ENCODE data around the gene CIP2A. TPM values are rescaled to one million over a fixed set of nuclear protein-coding genes. Genes with fewer than 3 reads are reported as not detected.

The CIP2A gene
- total RNA-seq, 1 donor from 2014 or later: 21.0 TPM

DNA sequence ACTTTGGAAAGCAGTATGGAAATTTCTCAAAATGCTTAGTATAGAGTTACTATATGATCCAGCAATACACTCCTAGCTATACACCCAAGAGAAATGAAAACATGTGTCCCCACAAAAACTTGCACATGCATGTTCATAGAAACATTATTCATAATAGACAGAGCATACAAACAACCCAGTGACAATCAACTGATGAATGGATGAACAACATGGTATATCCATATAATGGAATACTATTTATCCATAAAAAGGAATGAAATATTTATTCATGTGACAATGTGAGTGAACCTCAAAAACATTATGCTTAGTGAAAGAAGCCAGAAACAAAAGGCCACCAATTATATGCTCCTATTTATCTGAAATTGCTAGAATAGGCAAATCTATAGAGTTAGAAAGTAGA is 85.5 kb downstream of the CIP2A start:
- Mint-ChIP-seq H3K4me3 (ENCODE audit: low read depth) (no peak overlapping the region), H3K27ac (no peak overlapping the region), H3K9me3 (ENCODE audit: low read depth) (no peaks in the 10 kb centered on the region), H3K27me3 (no peaks in the 10 kb centered on the region), H3K4me1 (ENCODE audit: low read depth) (no peaks in the 10 kb centered on the region), H3K36me3 (ENCODE audit: insufficient read depth) (no peaks in the 10 kb centered on the region)
- no peak for TF ChIP-seq CTCF (IDR thresholded peaks at IDR 0.05; ENCODE audit: unreplicated experiment)
- DNase-seq (ENCODE audit: low spot score, unreplicated experiment): no peak

DNA sequence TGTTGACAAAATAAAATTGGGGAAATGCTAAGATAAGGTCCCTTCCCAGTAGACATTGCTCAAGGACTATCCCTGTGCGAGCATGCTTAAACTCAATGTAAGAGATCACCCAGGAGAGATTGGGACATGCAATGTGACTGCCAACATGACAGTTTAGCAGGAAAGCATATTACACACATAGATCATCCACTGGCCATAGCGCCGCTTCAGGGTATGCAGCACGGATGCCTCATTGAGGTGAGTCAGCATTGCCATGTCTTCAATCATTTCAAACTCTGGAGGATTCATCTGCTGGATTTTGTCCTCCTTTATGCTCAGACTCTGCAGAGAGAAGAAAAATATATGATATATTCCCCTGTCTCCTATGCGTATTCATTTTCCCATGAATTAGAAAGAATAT is 87.7 kb downstream of the CIP2A start:
- Mint-ChIP-seq H3K36me3 (ENCODE audit: insufficient read depth) (no peaks in the 10 kb centered on the region), H3K4me3 (ENCODE audit: low read depth) (no peak overlapping the region), H3K9me3 (ENCODE audit: low read depth) (no peaks in the 10 kb centered on the region), H3K4me1 (ENCODE audit: low read depth) (no peaks in the 10 kb centered on the region), H3K27ac (no peak overlapping the region), H3K27me3 (no peaks in the 10 kb centered on the region)
- no peak for DNase-seq (ENCODE audit: low spot score, unreplicated experiment)
- TF ChIP-seq CTCF (IDR thresholded peaks at IDR 0.05; ENCODE audit: unreplicated experiment): no peak

- no peak for DNase-seq (ENCODE audit: low spot score, unreplicated experiment)
- no peaks in the 10 kb centered on the region for H3K27me3 Mint-ChIP-seq
- no peak overlapping the region for H3K4me3 Mint-ChIP-seq (ENCODE audit: low read depth)
- no peaks in the 10 kb centered on the region for H3K36me3 Mint-ChIP-seq (ENCODE audit: insufficient read depth)
- H3K9me3 Mint-ChIP-seq (ENCODE audit: low read depth): no peaks in the 10 kb centered on the region
- no peak for TF ChIP-seq CTCF (IDR thresholded peaks at IDR 0.05; ENCODE audit: unreplicated experiment)
- H3K4me1 Mint-ChIP-seq (ENCODE audit: low read depth): no peaks in the 10 kb centered on the region
- H3K27ac Mint-ChIP-seq: no peak overlapping the region
Observed at GRCh38 chr3:108500728-108501127, 88.5 kb downstream of the CIP2A start.

Other genes starting within 250 kb of the CIP2A start
- gene MYH15, start 78.8 kb downstream of the CIP2A start, total RNA-seq: 0.91 and 0.96 TPM in 2 replicates
- 33.4 and 33.6 TPM in 2 replicates for gene DZIP3, start 284 bp upstream of the CIP2A start, total RNA-seq
- not detected in 2 replicates for gene RETNLB, start 168.0 kb upstream of the CIP2A start, total RNA-seq
- not detected in 2 replicates for gene TRAT1, start 233.3 kb upstream of the CIP2A start, total RNA-seq